CD14-positive monocyte (primary cell): ENCODE results near the gene LRRC4C. TPM values are rescaled to one million over a fixed set of nuclear protein-coding genes. Genes with fewer than 3 reads are reported as not detected.

ENCODE experiments used
- DNase-seq, 3 donors: peaks; one replicate each; pipeline ENCODE4 v3.0.0-alpha.2; 2011 to 2022
- H2AFZ ChIP-seq: 2 replicates; pipeline ENCODE4 v1.6.0; 2012; ENCODE audit warnings: mild to moderate bottlenecking, low read depth, low read length, inconsistent platforms; ENCODE audit not compliant: insufficient read depth, poor library complexity, severe bottlenecking
- H3K27ac ChIP-seq, 2 donors: 1 replicate in 1 of 2; 2 replicates in 1 of 2; pipeline ENCODE4 v1.5.1; 2012 to 2013; ENCODE audit warnings: low read length in 2 of 2, control low read depth in 1 of 2, inconsistent platforms in 1 of 2, low read depth in 1 of 2, mild to moderate bottlenecking in 1 of 2
- H3K27me3 ChIP-seq, 2 donors: one replicate each; pipeline versions ENCODE4 v1.6.0 to v1.6.1; 2011 to 2013; ENCODE audit warnings: low read length in 2 of 2; ENCODE audit not compliant: control insufficient read depth in 2 of 2, insufficient read depth in 2 of 2
- H3K36me3 ChIP-seq, 2 donors: replicated peaks in 1 of 2; 1 replicate in 1 of 2; 2 replicates in 1 of 2; pipeline versions ENCODE4 v1.5.1 to v1.6.1; 2012 to 2013; ENCODE audit warnings: low read length in 2 of 2, control low read depth in 1 of 2, inconsistent platforms in 1 of 2, mild to moderate bottlenecking in 1 of 2; ENCODE audit not compliant: insufficient read depth in 2 of 2, control insufficient read depth in 1 of 2
- H3K4me1 ChIP-seq, 2 donors: 1 replicate in 1 of 2; 2 replicates in 1 of 2; pipeline versions ENCODE4 v1.5.1 to v1.6.1; 2012 to 2013; ENCODE audit warnings: low read length in 2 of 2, control low read depth in 1 of 2, inconsistent platforms in 1 of 2, mild to moderate bottlenecking in 1 of 2, moderate library complexity in 1 of 2; ENCODE audit not compliant: insufficient read depth in 2 of 2, control insufficient read depth in 1 of 2
- H3K4me2 ChIP-seq: replicated peaks from 2 replicates; pipeline ENCODE3; 2012; ENCODE audit warnings: low read length, moderate library complexity, mild to moderate bottlenecking; ENCODE audit not compliant: poor library complexity, severe bottlenecking; ENCODE audit errors: extremely low read depth
- H3K4me3 ChIP-seq, 3 experiments: fragments of 200-600 bp in 1 of 3; sonication (generic) in 1 of 3; replicated peaks in 1 of 3; 1 replicate in 2 of 3; 2 replicates in 1 of 3; pipeline ENCODE4 v1.5.1; 2011 to 2013; ENCODE audit warnings: low read length in 3 of 3, mild to moderate bottlenecking in 3 of 3, control low read depth in 2 of 3, low read depth in 2 of 3, inconsistent platforms in 1 of 3, moderate library complexity in 1 of 3
- H3K79me2 ChIP-seq: 2 replicates; pipeline ENCODE4 v1.6.0; 2012; ENCODE audit warnings: mild to moderate bottlenecking, control low read depth, inconsistent platforms, low read length, moderate library complexity; ENCODE audit not compliant: insufficient read depth
- H3K9ac ChIP-seq: 2 replicates; pipeline ENCODE4 v1.6.0; 2017; ENCODE audit warnings: low read length, mild to moderate bottlenecking; ENCODE audit not compliant: insufficient read depth, poor library complexity, severe bottlenecking
- H3K9me3 ChIP-seq, 2 donors: replicated peaks in 1 of 2; 1 replicate in 1 of 2; 2 replicates in 1 of 2; pipeline versions ENCODE4 v1.5.1 to v1.6.1; 2012 to 2013; ENCODE audit warnings: low read length in 2 of 2, control low read depth in 1 of 2; ENCODE audit not compliant: control insufficient read depth in 1 of 2, insufficient read depth in 1 of 2
- H4K20me1 ChIP-seq: 2 replicates; pipeline ENCODE4 v1.6.0; 2012; ENCODE audit warnings: mild to moderate bottlenecking, low read length, control low read depth, moderate library complexity; ENCODE audit not compliant: insufficient read depth
- H3K27ac Mint-ChIP-seq, 7 donors: one replicate each; pipeline ENCODE4 v1.8.0; 2020; ENCODE audit warnings: mild to moderate bottlenecking in 7 of 7, mixed read lengths in 7 of 7, moderate library complexity in 6 of 7, inconsistent platforms in 2 of 7
- H3K27me3 Mint-ChIP-seq, 3 donors: one replicate each; pipeline ENCODE4 v1.8.0; 2021 to 2022; ENCODE audit warnings: low read depth in 3 of 3, mild to moderate bottlenecking in 3 of 3, mixed read lengths in 3 of 3, moderate library complexity in 3 of 3, inconsistent platforms in 1 of 3
- H3K36me3 Mint-ChIP-seq, 2 donors: one replicate each; pipeline ENCODE4 v1.8.0; 2020; ENCODE audit warnings: mixed read lengths in 2 of 2, inconsistent platforms in 1 of 2, mild to moderate bottlenecking in 1 of 2
- H3K4me1 Mint-ChIP-seq: one replicate; pipeline ENCODE4 v1.8.0; 2020; ENCODE audit warnings: mild to moderate bottlenecking, mixed read lengths
- H3K4me3 Mint-ChIP-seq, 2 donors: one replicate each; pipeline ENCODE4 v1.8.0; 2020; ENCODE audit warnings: mild to moderate bottlenecking in 2 of 2, mixed read lengths in 2 of 2, moderate library complexity in 1 of 2
- H3K9me3 Mint-ChIP-seq, 7 donors: one replicate each; pipeline ENCODE4 v1.8.0; 2020 to 2022; ENCODE audit warnings: mixed read lengths in 7 of 7, mild to moderate bottlenecking in 6 of 7, moderate library complexity in 6 of 7, inconsistent platforms in 2 of 7
- WGBS: methylation state at CpG from one replicate; pipeline ENCODE4 v1.1.5; 2013; ENCODE audit warnings: missing lambda C conversion rate; ENCODE audit not compliant: insufficient coverage; 5-methylcytosine and 5-hydroxymethylcytosine counted together
- intact Hi-C, 2 donors: fragments of 100-400 bp; cut with micrococcal nuclease; formaldehyde crosslinking; loops; one replicate each; pipeline versions ENCODE4 v1.15.0 to v1.15.1; 2023
- polyA plus RNA-seq, 3 donors: library from polyadenylated mRNA; depleted of rRNA in 1 of 3; unstranded in 2 of 3; stranded (reverse) in 1 of 3; fragments of 300-500 nt in 2 of 3; fragments of >200 nt in 1 of 3; fragmentation: Illumina TruSeq in 2 of 3; gene quantifications; 1 replicate in 2 of 3; 2 replicates in 1 of 3; pipeline ENCODE4 v1.2.3, GENCODE V29; 2012 to 2021
- TF ChIP-seq, protein P1 (sequence below): fragments of 200-600 bp; IDR thresholded peaks from one replicate; pipeline ENCODE4 v1.8.0; 2022; ENCODE audit warnings: antibody characterized with exemption, mild to moderate bottlenecking

The LRRC4C gene
- polyA plus RNA-seq, 3 donors = not detected

DNA sequence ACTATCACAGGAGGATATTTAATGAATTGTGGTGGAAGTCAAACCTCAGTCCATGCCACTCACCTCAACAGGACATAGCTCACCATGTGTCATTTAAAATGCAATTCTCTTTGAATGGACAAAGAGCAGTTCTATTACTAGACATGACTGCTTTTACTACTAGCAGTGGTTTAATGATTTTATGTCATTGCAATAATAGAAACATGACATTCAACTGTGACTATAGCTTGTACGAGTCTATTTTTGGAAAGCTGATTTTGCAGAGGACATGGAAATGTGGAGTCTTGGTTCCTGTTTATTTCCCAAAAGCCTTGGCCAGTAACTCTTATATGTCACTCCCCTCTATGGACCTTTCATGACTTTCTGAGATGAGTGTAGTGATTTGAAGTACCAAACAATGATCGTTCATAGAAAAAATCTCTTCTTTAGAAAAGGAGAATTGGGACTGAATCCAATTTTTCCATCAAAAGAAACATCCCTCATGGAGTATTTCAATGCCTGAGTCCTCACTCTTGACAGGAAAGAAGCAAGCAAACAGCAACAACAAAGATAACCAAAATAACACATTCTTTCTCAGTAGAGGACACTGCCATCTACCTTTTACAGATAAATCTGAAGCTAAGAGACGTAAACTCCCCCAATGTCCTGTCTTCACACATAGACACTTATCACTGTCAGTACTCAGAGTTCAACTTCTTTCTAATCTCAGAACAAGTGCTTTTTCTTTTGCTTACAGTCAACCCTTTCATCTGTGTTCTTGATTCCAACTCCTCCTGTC is 233.4 kb downstream of the LRRC4C start:
- Histone ChIP-seq H3K36me3 (no peaks in the 10 kb centered on the region), H3K4me1 (no peaks in the 10 kb centered on the region), H3K9ac (no peak overlapping the region), H3K79me2 (no peaks in the 10 kb centered on the region), H3K27ac (no peak overlapping the region), H3K4me3 (no peak overlapping the region), H3K27me3 (no peaks in the 10 kb centered on the region), H2AFZ (no peak overlapping the region), H3K4me2 (no peak overlapping the region), H3K9me3 (peaks cover 0 to 5% of the 10 kb centered on the region in 2 donors), H4K20me1 (no peaks in the 10 kb centered on the region)
- H3K4me1 Mint-ChIP-seq = no peaks in the 10 kb centered on the region
- intact Hi-C loops = no loop called here
- no peak for DNase-seq
- no peak overlapping the region for H3K27ac Mint-ChIP-seq
- peaks cover 0 to 6% (median 0%) of the 10 kb centered on the region in 7 donors for H3K9me3 Mint-ChIP-seq
- H3K27me3 Mint-ChIP-seq = peaks cover 0 to 3% (median 0%) of the 10 kb centered on the region in 3 donors
- TF ChIP-seq, protein P1, sequence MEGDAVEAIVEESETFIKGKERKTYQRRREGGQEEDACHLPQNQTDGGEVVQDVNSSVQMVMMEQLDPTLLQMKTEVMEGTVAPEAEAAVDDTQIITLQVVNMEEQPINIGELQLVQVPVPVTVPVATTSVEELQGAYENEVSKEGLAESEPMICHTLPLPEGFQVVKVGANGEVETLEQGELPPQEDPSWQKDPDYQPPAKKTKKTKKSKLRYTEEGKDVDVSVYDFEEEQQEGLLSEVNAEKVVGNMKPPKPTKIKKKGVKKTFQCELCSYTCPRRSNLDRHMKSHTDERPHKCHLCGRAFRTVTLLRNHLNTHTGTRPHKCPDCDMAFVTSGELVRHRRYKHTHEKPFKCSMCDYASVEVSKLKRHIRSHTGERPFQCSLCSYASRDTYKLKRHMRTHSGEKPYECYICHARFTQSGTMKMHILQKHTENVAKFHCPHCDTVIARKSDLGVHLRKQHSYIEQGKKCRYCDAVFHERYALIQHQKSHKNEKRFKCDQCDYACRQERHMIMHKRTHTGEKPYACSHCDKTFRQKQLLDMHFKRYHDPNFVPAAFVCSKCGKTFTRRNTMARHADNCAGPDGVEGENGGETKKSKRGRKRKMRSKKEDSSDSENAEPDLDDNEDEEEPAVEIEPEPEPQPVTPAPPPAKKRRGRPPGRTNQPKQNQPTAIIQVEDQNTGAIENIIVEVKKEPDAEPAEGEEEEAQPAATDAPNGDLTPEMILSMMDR = no peak
- WGBS = 88% methylated on average over 1 of the region's 3 CpGs
- H3K4me3 Mint-ChIP-seq = no peak overlapping the region
- no peaks in the 10 kb centered on the region for H3K36me3 Mint-ChIP-seq

DNA sequence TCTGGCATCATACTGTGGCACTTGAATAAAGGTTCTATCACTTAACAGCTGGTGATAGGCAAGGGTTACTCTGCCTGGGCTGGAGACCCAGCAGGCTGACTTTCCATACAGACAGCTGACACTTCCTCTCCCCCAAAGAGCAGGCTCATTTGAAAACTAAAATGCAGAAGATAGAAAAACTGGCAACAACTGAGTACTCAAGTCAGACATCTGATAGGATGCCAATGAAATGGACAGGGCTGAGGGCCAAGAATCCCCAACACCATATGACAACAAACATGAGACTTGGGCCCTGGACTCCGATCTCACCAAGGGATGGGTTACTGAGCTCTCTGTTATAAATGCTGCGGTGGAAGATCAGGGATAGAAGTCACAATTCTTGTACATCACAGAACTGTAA is 237.2 kb downstream of the LRRC4C start:
- Mint-ChIP-seq H3K27ac (no peak overlapping the region), H3K4me3 (no peak overlapping the region), H3K9me3 (peaks cover 0 to 2% (median 1%) of the 10 kb centered on the region in 7 donors), H3K36me3 (no peaks in the 10 kb centered on the region), H3K27me3 (peaks cover 0 to 1% (median 0%) of the 10 kb centered on the region in 3 donors), H3K4me1 (no peaks in the 10 kb centered on the region)
- Histone ChIP-seq H3K79me2 (no peaks in the 10 kb centered on the region), H3K36me3 (no peaks in the 10 kb centered on the region), H3K4me2 (no peak overlapping the region), H2AFZ (no peak overlapping the region), H3K27ac (no peak overlapping the region), H3K9ac (no peak overlapping the region), H3K9me3 (peaks cover 0 to 5% of the 10 kb centered on the region in 2 donors), H3K27me3 (no peaks in the 10 kb centered on the region), H3K4me1 (no peaks in the 10 kb centered on the region), H4K20me1 (no peaks in the 10 kb centered on the region), H3K4me3 (no peak overlapping the region)
- TF ChIP-seq, protein P1 = no peak
- intact Hi-C loops = no loop called here
- no peak for DNase-seq
- no CpG with 5 or more reads among the region's 2 CpGs for WGBS
